Islet precursor cell (in vitro differentiated cells): ENCODE results near the gene DDX21.
A peak's percentile ranks its signal among the peaks of the same experiment; 100 is the strongest.
"Not testable (repeated sequence)": the region's sequence is repeated elsewhere in the genome, so short reads cannot be mapped to it uniquely, and the experiment has no call there.

Source experiments
- DNase-seq: peaks from one replicate; pipeline ENCODE4 v3.0.0-alpha.2; 2018

DDX21 gene

GRCh38 chr10:68988530-68989316 lies 32.8 kb downstream of the DDX21 start, which contains the start of gene KIFBP:
KIFBP (plus strand) TSS chr10:68988803; CDS start chr10:68988833, 30 bp downstream.
- DNase-seq = peak; percentile 98

GRCh38 chr10:68989317-68989990 lies 33.5 kb downstream of the DDX21 start:
- no peak for DNase-seq

- no peak for DNase-seq
Observed at GRCh38 chr10:68992636-68993440, 36.9 kb downstream of the DDX21 start.

GRCh38 chr10:68997211-68997610 lies 41.2 kb downstream of the DDX21 start:
- DNase-seq = no peak

GRCh38 chr10:69004821-69005220 lies 48.9 kb downstream of the DDX21 start:
- DNase-seq = no peak

GRCh38 chr10:69005704-69006485 lies 49.9 kb downstream of the DDX21 start:
- DNase-seq = no peak

- DNase-seq = no peak
Observed at GRCh38 chr10:69007260-69007659, 51.3 kb downstream of the DDX21 start.

- no peak for DNase-seq
Observed at GRCh38 chr10:69009360-69009759, 53.4 kb downstream of the DDX21 start.

- no peak for DNase-seq
Observed at GRCh38 chr10:69010151-69010640, 54.2 kb downstream of the DDX21 start.

GRCh38 chr10:69012778-69013177 lies 56.8 kb downstream of the DDX21 start:
- not testable (repeated sequence) for DNase-seq

- no peak for DNase-seq
Observed at GRCh38 chr10:69014171-69014570, 58.2 kb downstream of the DDX21 start.

GRCh38 chr10:69018613-69019012 lies 62.6 kb downstream of the DDX21 start:
- DNase-seq = no peak

- no peak for DNase-seq
Observed at GRCh38 chr10:69022611-69023010, 66.6 kb downstream of the DDX21 start.

- no peak for DNase-seq
Observed at GRCh38 chr10:69025370-69025896, 69.5 kb downstream of the DDX21 start.

GRCh38 chr10:69033256-69033655 lies 77.3 kb downstream of the DDX21 start:
- DNase-seq = no peak
